Measurements from ENCODE around the gene CCL20. TPM values are rescaled to one million over a fixed set of nuclear protein-coding genes. Genes with fewer than 3 reads are reported as not detected.

CCL20 gene
- polyA plus RNA-seq, 10 donors = 0.36 to 5.8 (median 0.90) TPM; not detected in 2

DNA sequence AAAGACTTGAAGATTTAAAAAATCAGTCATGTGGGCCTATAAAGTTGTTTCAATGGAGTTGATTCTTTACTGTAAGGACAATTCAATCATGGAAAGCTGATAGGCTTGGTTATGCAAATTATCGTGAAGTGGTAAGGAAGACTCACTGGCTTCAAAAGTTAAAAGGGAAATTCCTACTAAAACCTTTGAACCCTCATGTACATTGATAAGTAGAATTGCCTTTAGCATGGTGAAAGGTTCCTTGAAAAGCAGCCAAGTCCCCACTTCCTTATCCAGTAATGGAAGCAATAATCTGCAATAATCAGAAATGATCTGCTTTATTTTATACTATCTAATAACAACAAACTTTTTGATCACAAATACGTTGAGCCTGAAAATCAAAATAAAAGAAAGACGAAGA, 14.4 kb upstream of the CCL20 start:
- no peak for DNase-seq

DNA sequence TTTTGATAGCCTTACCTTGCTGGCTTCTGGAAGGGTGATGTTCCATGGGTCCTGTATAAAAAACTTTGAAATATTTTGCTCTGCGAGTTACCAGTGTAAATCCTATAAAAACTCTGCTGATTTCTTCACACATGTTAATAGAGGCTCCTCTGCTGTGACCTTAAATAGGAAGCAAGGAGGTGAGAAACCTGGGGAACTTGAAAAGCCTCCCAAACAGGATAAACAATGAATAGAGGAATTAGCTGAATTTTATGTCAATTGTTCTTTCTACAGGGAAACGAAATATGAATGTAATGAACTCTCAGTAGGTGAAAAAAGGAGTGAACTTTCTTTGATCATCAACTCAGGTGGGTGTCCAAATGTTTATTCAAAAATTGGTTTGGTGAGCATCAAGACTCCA, 10.8 kb upstream of the CCL20 start:
- no peak for DNase-seq

DNA sequence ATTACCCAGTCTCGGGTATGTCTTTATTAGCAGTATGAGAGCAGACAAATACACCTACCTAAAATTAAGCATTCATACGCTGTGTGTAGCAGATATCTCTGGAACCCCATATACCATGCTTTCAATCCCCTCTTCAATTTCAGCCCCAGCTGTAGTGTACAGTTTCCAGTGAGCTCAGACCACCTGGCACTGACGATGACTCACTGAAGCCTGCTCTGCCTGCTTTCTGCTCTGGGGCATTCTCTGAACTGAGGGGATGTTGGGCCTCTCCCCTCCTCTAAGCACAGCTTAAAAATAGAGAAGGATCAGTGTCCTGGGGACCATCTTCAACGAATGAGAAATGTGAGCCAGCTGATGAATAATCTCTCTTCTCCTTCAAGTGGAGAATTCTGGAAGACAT, 8.7 kb upstream of the CCL20 start:
- DNase-seq = no peak

DNA sequence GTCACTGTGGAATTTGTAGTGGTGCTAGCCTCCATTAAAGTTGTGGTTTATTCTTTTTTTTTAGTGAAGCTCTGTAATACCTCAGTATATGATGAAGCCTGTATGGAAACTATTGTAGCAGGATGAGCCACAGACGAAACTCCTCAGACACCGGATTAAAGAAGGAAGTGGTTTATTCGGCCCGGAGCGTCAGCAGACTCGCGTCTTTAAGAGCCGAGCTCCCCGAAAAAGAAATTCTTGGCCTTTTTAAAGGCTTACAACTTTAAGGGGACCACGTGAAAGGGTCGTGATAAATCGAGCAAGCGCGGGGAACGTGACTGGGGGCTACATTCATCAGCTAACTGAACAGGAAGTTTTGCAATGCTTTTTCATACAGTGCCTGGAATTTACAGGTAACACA, 8.1 kb upstream of the CCL20 start:
- DNase-seq = no peak

DNA sequence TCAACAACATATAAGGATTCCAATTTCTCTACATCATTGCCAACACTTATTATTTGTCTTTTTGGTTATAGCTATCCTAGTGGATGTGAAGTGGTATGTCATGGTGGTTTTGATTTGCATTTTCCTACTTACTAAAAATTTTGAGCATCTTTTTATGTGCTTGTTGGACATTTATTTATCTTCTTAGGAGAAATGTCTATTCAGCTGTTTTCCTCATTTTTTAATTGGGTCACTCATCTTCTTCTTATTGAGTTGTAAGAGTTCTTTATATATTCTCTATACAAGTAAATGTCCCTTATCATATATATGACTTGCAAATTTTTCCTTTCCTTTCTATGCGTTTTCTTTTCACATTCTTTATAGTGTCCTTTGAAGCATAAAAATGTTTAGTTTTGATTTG, 4.7 kb upstream of the CCL20 start:
- no peak for DNase-seq

DNA sequence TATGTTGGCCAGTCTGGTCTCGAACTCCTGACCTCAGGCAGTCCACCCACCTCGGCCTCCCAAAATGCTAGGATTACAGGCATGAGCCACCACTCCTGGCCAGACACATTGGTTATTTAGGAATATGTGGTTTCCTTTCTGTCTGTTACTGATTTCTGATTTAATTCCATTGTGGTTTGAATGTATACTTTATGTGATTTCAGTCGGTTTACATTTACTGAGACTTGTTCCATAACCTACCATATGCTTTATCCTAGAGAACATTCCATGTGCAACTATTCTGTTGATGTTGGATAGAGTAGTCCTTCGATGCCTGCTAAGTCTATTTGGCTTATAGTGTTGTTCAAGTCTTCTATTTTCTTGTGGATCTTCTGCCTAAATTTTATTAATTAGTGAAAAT, 1.6 kb upstream of the CCL20 start:
- no peak for DNase-seq

DNA sequence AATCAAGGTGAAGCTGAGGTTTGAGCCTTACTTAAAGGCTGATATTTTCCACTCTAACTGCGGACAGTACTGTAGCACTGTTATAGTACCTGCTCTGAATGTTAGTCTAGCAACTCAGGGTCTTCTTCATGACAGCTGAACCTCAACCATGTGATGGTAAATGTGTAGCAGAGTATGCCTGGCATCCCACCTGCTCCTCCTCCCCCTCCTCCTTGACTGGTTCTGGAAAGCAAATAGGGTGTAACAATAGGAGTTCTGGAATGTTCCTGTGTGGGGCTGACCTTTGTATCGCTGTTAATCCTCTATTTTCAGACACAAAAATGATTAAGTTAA, 447 bp upstream of the CCL20 start:
- DNase-seq = no peak

DNA sequence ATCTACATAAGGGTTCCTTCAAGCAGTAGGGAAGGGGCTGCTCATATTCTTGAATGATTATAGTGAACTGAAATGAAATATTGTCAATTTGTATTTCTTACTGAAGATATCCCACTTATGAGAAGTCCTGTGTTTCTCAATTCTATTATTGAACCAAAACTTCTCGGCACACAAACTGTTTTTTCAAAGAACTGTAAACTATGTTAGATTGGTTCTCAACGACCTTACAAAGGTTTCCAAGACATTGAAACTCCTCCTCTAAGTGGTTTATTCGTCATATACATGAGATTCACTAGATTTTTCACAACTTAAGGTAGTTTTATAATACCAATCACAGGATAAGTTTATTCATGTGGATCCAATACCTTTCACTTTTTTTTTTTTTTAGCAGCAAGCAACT, 1.4 kb downstream of the CCL20 start:
- no peak for DNase-seq

DNA sequence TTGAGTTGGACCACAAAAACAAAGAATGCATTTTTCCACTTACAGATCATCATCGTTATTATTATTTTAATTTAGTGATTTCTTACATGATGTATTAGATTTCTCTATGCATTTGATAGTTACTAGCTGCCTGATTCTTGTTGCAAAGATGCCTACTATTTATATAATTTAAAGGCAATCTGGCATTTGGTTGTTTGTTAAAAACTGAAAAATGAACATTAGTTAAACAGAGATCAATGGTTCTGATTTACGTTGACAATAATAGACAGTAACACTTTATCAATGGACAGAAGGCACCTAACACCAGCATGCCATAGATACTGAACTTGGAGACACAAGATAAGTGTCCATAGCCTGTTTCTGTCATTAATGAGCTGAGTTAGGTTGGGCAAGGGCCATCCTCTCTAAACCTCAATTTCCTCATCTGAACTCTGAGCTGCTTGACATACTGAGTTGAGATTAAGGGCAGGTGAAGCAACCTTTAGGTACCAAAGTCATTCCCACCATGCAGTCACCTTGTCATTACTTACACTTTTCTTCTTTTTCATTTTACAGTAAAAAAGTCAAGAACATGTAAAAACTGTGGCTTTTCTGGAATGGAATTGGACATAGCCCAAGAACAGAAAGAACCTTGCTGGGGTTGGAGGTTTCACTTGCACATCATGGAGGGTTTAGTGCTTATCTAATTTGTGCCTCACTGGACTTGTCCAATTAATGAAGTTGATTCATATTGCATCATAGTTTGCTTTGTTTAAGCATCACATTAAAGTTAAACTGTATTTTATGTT, 3.1 kb downstream of the CCL20 start:
- DNase-seq = no peak

DNA sequence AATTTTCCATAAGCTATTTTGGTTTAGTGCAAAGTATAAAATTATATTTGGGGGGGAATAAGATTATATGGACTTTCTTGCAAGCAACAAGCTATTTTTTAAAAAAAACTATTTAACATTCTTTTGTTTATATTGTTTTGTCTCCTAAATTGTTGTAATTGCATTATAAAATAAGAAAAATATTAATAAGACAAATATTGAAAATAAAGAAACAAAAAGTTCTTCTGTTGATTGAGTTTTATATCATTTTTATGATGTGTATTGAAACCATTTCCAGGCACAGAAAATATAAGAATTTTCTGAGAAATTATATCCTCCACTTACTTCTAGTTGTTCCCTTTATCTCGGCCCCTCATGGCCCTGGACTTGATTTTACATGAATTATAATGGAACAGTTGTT, 3.7 kb downstream of the CCL20 start:
- no peak for DNase-seq

DNA sequence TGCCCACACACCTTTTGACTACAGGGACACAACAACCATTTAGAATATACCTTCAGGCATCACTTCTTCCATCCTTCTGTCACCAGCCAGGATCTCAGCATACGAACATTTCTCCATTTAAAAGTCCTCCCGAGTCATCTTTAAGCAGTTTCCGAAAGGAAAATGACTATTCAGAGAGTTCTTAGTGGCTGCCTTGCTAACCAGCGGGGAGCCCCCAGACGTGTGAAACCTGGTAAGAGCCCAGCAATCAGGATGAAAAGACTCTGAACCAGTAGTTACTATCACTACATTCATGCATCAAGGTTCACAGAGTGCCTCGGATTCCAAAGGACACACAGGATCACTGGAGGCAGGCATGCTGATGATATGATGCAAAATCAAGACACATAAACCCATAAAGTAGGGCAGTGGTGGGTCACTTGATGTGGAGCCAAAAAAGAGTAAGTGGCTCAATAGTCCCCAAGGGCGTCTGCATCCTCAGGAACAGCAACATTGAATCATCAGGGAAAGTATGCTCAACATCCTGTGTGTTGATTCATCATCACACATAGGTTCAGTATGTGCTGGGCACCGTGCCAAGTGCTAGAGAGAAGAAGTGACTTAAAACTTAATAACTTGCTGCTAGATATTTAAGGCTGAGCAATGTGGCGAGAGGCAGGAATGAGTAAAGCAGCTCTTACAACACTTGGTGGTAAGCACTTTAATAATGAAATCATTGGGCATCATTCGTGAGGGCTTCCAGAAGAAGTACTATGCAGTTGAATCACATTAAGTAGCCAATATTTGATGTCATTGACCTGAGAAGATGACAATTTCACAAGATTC, 4.4 kb downstream of the CCL20 start:
- peak; percentile 28 to 99 (median 39) for DNase-seq

DNA sequence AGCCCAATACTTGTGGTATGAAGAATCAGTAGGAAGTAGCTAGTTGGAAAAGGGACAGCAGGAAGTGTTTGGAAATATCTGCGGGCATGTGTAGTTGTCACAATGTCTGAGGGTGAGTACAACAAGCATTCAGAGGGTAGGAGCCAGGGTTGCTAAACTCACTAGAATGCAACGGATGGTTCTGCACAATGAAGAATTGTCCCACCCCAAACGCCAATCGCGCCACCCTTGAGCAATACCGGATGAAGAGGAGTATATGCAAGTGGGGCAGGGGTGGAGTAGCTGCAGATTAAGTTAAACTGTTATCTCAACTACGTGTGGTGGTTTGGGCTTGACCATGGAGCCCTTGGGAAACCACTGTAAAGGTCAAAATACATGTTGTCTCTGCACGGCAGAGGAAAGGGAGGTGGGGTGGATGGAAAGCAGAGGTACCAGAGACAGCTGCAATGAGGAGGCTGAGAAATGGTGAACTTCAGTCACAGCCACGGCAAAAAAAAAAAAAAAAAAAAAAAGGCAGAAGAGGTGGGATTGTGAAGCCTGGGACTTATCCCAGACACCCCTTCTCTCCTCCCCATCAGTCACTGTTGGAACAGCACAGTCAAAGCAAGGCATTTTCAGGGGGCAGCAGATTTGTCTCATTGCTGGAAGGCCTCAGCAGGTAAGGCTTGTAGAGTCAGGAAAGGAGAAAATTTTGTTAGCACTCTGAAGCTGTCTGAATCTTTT, 5.2 kb downstream of the CCL20 start:
- peak in 1 of 3 donors; percentile 4 for DNase-seq

DNA sequence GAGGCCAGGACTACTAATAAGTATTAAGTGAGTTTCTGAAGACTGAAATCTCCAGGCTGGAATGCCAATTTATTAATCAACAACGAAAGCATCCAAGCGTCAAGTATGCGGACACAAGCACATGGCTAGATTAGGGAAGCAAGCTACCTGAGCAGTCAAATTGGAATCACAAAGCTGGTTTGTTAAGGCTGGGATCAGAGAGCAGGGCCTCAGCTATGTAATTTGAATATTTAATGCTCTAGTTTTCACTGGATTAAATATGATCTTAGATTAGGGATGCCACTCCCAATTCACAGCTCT, 5.7 kb downstream of the CCL20 start:
- DNase-seq = no peak

DNA sequence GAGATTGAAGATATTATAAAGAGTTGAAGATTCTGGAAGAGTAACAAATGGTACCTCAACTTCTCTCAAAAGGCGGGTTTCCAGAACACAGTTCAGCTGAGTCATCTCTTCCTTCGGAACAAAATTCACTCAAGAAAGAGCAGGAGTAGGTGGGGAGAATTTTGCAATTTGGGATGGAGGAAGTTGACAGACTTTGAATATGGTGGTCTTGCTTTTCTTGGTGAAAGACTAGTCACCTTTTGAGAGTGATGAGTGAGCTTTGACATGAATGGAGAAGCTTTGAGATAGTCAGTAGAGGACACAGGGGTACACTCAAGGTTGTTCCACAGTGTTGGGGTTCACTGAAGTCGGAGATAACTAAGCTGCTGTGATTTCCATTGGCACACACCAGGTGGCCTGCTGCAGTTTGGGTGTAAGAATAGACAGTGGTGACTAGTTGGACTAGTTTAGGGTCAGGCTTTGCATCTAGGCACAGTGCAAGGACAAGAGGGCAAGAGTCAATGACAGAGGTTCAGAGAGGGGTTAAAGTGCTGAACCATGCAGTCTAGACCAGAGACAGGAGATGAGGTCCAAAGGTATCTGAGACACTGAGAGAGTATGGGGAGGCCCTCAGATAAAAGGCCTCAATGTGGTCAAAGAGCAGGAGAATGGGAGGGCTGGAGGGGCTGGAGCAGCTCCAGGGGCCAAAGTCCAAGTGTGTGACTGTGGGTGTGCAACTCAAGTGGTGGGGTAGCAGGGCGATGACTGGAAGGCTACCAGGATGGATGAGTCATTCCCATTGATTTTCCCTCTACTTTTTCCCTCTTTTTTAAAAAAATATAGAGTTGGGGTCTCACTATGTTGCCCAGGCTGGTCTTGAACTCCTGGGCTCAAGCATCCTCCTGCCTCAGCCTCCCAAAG, 7.7 kb downstream of the CCL20 start:
- no peak for DNase-seq

DNA sequence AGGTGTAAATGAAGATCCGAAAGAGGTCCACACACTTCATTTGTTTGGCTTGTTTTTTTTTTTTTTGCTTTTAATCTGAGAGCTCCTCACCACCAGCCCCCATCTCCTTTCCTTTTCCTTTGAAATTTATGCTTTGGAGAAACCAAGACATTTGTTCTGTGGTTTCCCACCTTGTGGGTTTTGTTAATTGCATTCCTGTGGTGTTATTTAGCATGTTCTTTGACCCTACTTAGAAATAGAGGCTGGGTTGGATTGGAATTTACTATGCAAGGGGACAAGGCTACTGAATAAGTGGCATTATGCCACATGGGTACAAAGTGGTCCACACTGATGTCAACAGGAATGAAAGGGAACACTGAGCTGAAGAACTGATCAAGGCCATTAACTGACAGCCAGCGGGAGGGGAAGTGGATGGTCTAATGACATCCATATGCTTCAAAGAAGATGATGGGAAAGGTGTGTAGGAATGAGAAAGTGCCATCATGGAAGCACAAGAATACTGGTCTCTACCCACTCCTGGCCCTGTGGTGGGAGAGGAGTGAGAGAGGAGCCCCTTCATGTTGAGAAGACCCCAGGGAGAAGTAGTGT, 8.9 kb downstream of the CCL20 start:
- peak in 1 of 3 donors; percentile 6 for DNase-seq

DNA sequence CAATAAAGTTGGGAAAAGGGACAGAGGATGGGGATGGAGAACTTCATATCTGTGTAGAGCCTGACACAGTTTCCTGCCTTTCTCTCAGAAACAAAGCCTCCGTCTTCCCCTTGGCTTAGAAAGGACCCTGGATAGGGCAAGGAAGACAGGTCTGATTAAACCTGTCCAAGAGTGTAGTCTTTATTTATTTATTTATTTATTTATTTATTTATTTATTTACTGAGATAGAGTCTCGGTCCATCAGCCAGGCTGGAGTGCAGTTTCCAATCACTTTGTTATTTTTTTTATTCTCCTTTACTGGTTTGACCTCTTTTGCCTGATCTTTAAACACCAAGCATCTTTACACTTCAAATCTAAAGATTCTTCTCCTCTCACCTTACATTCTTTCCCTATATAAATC, 10.3 kb downstream of the CCL20 start:
- DNase-seq = no peak

DNA sequence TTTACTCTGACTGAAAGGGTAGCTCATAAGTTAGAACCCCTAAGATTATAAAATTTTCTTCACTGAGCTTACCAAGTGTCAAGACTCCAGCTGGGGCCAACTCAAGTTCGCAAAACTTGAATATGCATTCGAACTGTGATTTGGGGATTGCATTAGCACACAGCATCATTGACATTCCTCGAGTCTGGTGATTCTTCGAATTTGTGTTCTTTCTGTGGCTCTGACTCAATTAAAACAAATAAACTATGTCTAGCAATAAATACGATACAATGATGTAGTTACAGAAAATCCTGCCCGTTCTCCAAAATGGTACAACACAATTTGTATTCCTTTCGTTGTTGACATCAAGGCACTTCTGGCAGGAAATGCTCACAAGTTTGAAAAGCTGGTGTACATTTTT, 11.1 kb downstream of the CCL20 start:
- no peak for DNase-seq

DNA sequence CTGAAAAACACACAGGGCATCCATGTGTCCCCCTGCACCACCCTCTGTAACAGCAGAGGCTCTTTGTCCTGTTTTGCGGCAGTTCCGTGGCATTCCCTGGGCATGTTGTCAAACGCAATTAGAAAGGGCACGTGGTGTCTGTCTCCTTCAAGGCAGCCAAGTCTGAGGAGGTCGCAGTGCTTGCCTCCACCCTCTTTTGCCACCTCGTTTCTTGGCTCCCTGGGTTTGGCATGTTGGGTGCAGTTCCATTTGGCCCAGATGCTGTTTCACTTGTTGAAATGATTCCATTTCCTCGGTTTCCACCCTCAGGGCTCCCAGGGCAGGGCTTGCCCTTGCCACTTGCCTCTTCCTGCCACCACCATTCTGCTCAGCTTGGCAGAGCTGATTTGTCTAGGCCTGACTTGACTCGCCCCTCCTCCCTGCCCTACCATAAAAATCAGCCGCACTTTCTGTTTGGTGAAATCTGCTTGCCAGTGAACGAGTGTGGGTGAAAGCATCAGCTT, 12.4 kb downstream of the CCL20 start:
- no peak for DNase-seq

DNA sequence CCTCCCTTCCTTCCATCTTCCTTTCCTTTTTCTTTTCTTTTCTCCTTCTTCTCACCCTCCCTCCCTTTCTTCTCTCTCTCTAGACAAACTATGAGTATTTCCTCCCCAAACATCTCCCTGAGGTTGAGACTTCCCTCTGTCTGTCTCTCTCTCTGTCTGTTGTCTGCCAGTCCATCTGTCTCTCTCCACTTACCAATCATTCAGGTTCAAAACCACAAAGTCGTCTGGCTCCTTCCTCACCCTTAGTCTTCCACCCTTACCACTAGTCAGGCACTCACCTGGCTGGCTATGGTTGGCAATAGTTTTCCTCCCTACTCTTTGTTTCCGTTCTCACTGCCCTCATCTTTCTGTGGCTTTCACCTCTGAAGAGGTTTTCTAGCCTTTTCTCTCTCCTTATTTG, 12.9 kb downstream of the CCL20 start:
- DNase-seq = no peak

DNA sequence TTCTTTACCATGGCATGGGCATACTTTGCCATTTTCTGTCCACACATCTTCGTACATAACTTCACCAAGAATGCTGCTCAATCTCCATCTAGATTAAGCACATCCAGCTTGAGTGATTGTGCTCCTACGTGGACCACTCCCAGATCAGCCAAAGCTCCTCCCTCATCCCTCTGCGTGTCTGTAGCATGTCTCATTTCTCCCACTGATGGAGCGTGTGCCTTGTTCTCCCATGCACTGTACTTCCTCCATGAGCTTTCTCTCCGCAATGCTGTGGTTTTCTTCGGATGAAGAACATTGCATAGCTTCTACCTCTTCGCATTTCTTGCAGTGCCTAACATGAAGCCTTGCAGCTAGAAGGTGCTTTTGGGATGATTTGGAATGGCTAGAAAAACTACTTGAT, 13.5 kb downstream of the CCL20 start:
- DNase-seq = no peak

DNA sequence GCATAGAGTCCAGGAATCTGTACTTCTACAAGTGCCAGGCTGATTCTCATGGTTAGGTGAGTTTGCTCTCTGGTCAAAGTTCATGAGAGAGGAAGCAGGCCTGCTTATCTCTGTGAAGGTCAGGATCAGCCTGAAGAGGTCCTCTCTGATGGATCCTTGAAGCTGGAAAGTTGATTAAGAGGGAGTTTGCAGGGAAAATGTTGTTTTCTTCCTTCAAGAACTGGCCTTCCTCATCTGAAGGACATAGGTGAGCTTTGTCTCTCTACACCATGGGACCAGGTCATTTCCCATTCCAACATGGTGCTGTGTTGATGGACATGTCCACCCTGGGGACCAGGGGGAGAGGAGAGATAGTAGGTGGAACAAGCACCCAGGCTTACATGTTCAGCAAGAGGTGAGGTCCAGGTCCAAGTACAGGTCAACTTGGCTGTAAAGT, 14.9 kb downstream of the CCL20 start:
- no peak for DNase-seq
